K562 (cell line): Measurements from ENCODE around the gene SVBP. TPM values are rescaled to one million over a fixed set of nuclear protein-coding genes. Genes with fewer than 3 reads are reported as not detected.
A peak's percentile ranks its signal among the peaks of the same experiment; 100 is the strongest.

Experiments used
- ATAC-seq: fragments of 200-7000 bp; cut with Tn5 transposase; 3 replicates; pipeline ENCODE4 v1.9.1; 2020; ENCODE audit warnings: moderate library complexity
- BruUV-seq: library from RNA; stranded (reverse); fragments of 400-500 nt; replicated peaks from 2 replicates; lab custom pipeline; 2021; lab: Mats Ljungman, UMichigan
- CTCF ChIA-PET: fragments of 300-600 bp; formaldehyde crosslinking; extraction: SDS; loops from one replicate; lab custom pipeline; 2021; ENCODE audit warnings: low intra/inter-chr PET ratio; lab: Yijun Ruan, JAX
- POLR2A ChIA-PET: fragments of 300-600, 350-650 bp; sonication (Branson Sonifier 250); formaldehyde crosslinking; extraction: SDS; loops from one replicate; lab custom pipeline; 2021; ENCODE audit warnings: antibody characterized with exemption, inconsistent platforms; lab: Yijun Ruan, JAX
- DNase-seq, 4 experiments: peaks; one replicate each; pipeline versions ENCODE4 v3.0.0 to v3.0.0-alpha.2; 2011 to 2018; ENCODE audit warnings: low spot score in 3 of 4, mixed read lengths in 3 of 4; ENCODE audit errors: extremely low read depth in 1 of 4
- FAIRE-seq: peaks from 2 replicates; lab custom pipeline; 2011; peaks lifted over from hg19 to GRCh38; lab: Jason Lieb, UNC
- H2AFZ ChIP-seq: 2 replicates; pipeline ENCODE4 v1.6.0; 2011; ENCODE audit warnings: low read depth, low read length, control low read depth, inconsistent platforms
- H3K27ac ChIP-seq: fragments of 200-600 bp; 3 replicates; pipeline ENCODE4 v1.8.0; 2011; ENCODE audit warnings: low read depth, mild to moderate bottlenecking, control low read depth, inconsistent platforms, low read length, moderate library complexity, mixed read lengths; ENCODE audit errors: extremely low read depth
- H3K27me3 ChIP-seq, 2 experiments: fragments of 300-600 bp in 1 of 2; 2 replicates in 1 of 2; 3 replicates in 1 of 2; pipeline versions ENCODE4 v1.6.0 to v1.8.0; 2011; ENCODE audit warnings: inconsistent platforms in 2 of 2, low read length in 2 of 2, mild to moderate bottlenecking in 1 of 2, mixed read lengths in 1 of 2, moderate library complexity in 1 of 2; ENCODE audit not compliant: control insufficient read depth in 2 of 2, insufficient read depth in 2 of 2
- H3K36me3 ChIP-seq: fragments of 300-600 bp; 3 replicates; pipeline ENCODE4 v1.8.0; 2011; ENCODE audit warnings: mild to moderate bottlenecking, low read length, inconsistent platforms; ENCODE audit not compliant: control insufficient read depth, insufficient read depth
- H3K4me1 ChIP-seq, 2 experiments: fragments of 200-600 bp in 1 of 2; replicated peaks in 1 of 2; 2 replicates in 1 of 2; 3 replicates in 1 of 2; pipeline versions ENCODE4 v1.5.1 to v1.8.0; 2011; ENCODE audit warnings: inconsistent platforms in 2 of 2, low read length in 2 of 2, mild to moderate bottlenecking in 1 of 2, mixed read lengths in 1 of 2, moderate library complexity in 1 of 2; ENCODE audit not compliant: control insufficient read depth in 2 of 2, insufficient read depth in 2 of 2
- H3K4me2 ChIP-seq: 2 replicates; pipeline ENCODE4 v1.6.1; 2011; ENCODE audit warnings: low read length, control low read depth, inconsistent platforms, mixed read lengths; ENCODE audit not compliant: insufficient read depth
- H3K4me3 ChIP-seq: fragments of 200-600 bp; sonication (generic), shearing (Covaris generic); 2 replicates; pipeline ENCODE4 v1.5.1; 2016; ENCODE audit warnings: control low read depth, inconsistent platforms
- H3K79me2 ChIP-seq: fragments of 200-600 bp; 3 replicates; pipeline ENCODE4 v1.8.0; 2011; ENCODE audit warnings: low read length, inconsistent platforms; ENCODE audit not compliant: control insufficient read depth, insufficient read depth
- H3K9ac ChIP-seq, 2 experiments: 2 replicates each; pipeline versions ENCODE4 v1.6.0 to v1.6.1; 2011; ENCODE audit warnings: low read depth in 2 of 2, low read length in 2 of 2, control low read depth in 1 of 2, inconsistent platforms in 1 of 2, mild to moderate bottlenecking in 1 of 2, mixed read lengths in 1 of 2; ENCODE audit not compliant: insufficient read depth in 1 of 2
- H3K9me1 ChIP-seq: one replicate; pipeline ENCODE4 v1.6.0; 2011; ENCODE audit warnings: inconsistent platforms, mild to moderate bottlenecking, low read length, moderate library complexity; ENCODE audit not compliant: control insufficient read depth, insufficient read depth
- H3K9me3 ChIP-seq: replicated peaks from 2 replicates; pipeline ENCODE4 v1.5.1; 2011; ENCODE audit warnings: low read depth, low read length, inconsistent platforms; ENCODE audit not compliant: control insufficient read depth, insufficient read depth
- H4K20me1 ChIP-seq: replicated peaks from 2 replicates; pipeline ENCODE4 v1.6.1; 2011; ENCODE audit warnings: low read length, inconsistent platforms, mixed read lengths; ENCODE audit not compliant: control insufficient read depth, insufficient read depth
- ARID2 ChIP-seq: fragments of 450-650 bp; IDR thresholded peaks from 2 replicates; pipeline ENCODE4 v1.6.1; 2017; ENCODE audit warnings: antibody characterized with exemption, mild to moderate bottlenecking
- ASH1L ChIP-seq: fragments of 450-650 bp; IDR thresholded peaks from 2 replicates; pipeline ENCODE4 v1.6.1; 2018; ENCODE audit warnings: borderline replicate concordance, mild to moderate bottlenecking, low read depth; ENCODE audit not compliant: partially characterized antibody
- FIP1L1 ChIP-seq: fragments of 200-400 bp; formaldehyde crosslinking; IDR thresholded peaks from 2 replicates; pipeline ENCODE4 v1.6.1; 2018; ENCODE audit warnings: mild to moderate bottlenecking, low read depth, low read length; ENCODE audit not compliant: poor library complexity, severe bottlenecking
- FOXA3 ChIP-seq, 2 experiments: fragments of 450-650 bp in 1 of 2; sonication (generic) in 1 of 2; formaldehyde crosslinking; IDR thresholded peaks in 1 of 2; conservative IDR thresholded peaks in 1 of 2; 2 replicates each; pipeline versions ENCODE4 v1.4.0 to v1.8.0; 2020 to 2022; ENCODE audit warnings: mild to moderate bottlenecking in 2 of 2, missing genetic modification reagents in 1 of 2
- HOXB6 ChIP-seq: fragments of 250-450 bp; sonication (Bioruptor Pico); IDR thresholded peaks from 2 replicates; pipeline ENCODE4 v1.5.1; 2022; ENCODE audit warnings: mild to moderate bottlenecking, borderline replicate concordance
- MAFF ChIP-seq: IDR thresholded peaks from 2 replicates; pipeline ENCODE4 v1.6.1; 2012; ENCODE audit warnings: low read length, improper control_type of control experiment
- MAX ChIP-seq: sonication (generic); formaldehyde crosslinking; IDR thresholded peaks from 2 replicates; pipeline ENCODE4 v1.9.0; 2022; ENCODE audit warnings: mild to moderate bottlenecking, missing genetic modification reagents
- POLR2A ChIP-seq: fragments of 450-650 bp; conservative IDR thresholded peaks from 2 replicates; pipeline ENCODE4 v1.6.1; 2016
- POLR2G ChIP-seq: fragments of 200-400 bp; formaldehyde crosslinking; IDR thresholded peaks from 2 replicates; pipeline ENCODE4 v1.6.1; 2017; ENCODE audit warnings: low read depth, mild to moderate bottlenecking, antibody characterized with exemption, low read length, moderate library complexity
- POLR2H ChIP-seq: IDR thresholded peaks from 2 replicates; pipeline ENCODE4 v1.6.1; 2016; ENCODE audit warnings: missing genetic modification characterization, low read depth, mild to moderate bottlenecking, control low read depth, missing compliant biosample characterization, moderate library complexity
- PRMT5 ChIP-seq: sonication (generic); formaldehyde crosslinking; IDR thresholded peaks from 2 replicates; pipeline ENCODE4 v1.5.0; 2020; ENCODE audit warnings: missing genetic modification reagents
- RBM17 ChIP-seq: fragments of 200-400 bp; formaldehyde crosslinking; IDR thresholded peaks from 2 replicates; pipeline ENCODE4 v1.6.1; 2017; ENCODE audit warnings: low read depth, mild to moderate bottlenecking, low read length, borderline replicate concordance
- TAF9B ChIP-seq: fragments of 450-650 bp; IDR thresholded peaks from 2 replicates; pipeline ENCODE4 v1.6.1; 2018; ENCODE audit warnings: mild to moderate bottlenecking; ENCODE audit not compliant: partially characterized antibody
- THRAP3 ChIP-seq: fragments of 450-650 bp; IDR thresholded peaks from 2 replicates; pipeline ENCODE4 v1.6.1; 2016; ENCODE audit warnings: mild to moderate bottlenecking, inconsistent platforms, borderline replicate concordance
- WHSC1 ChIP-seq: IDR thresholded peaks from one replicate; pipeline ENCODE4 v1.6.1; 2012; ENCODE audit warnings: low read length, control low read depth, inconsistent platforms
- YBX1 ChIP-seq: fragments of 450-650 bp; IDR thresholded peaks from 2 replicates; pipeline ENCODE4 v1.7.1; 2016; ENCODE audit warnings: mild to moderate bottlenecking
- ZNF12 ChIP-seq: sonication (generic); formaldehyde crosslinking; IDR thresholded peaks from 2 replicates; pipeline ENCODE4 v1.4.0; 2020; ENCODE audit warnings: mild to moderate bottlenecking, missing genetic modification reagents
- ZNF444 ChIP-seq: fragments of 250-450 bp; sonication (Bioruptor Pico); IDR thresholded peaks from 2 replicates; pipeline ENCODE4 v1.4.0; 2020; ENCODE audit warnings: mild to moderate bottlenecking, moderate library complexity
- ZNF609 ChIP-seq: sonication (generic); formaldehyde crosslinking; IDR thresholded peaks from 2 replicates; pipeline ENCODE4 v1.8.1; 2023; ENCODE audit warnings: missing genetic modification reagents, mild to moderate bottlenecking, borderline replicate concordance
- ZNF79 ChIP-seq: fragments of 250-450 bp; sonication (Bioruptor Pico); IDR thresholded peaks from 2 replicates; pipeline ENCODE4 v1.4.0; 2020; ENCODE audit warnings: low read depth, mild to moderate bottlenecking, moderate library complexity
- WGBS: fragments of 100-300 bp; shearing (Covaris generic); methylation state at CpG from one replicate; pipeline ENCODE4 v1.1.6; 2016; ENCODE audit warnings: low coverage, mixed read lengths; ENCODE audit not compliant: insufficient coverage; ENCODE audit errors: missing lambda C conversion rate; 5-methylcytosine and 5-hydroxymethylcytosine counted together
- in situ Hi-C: fragments of 300-500 bp; cut with MboI; formaldehyde crosslinking; loops from 4 replicates; pipeline ENCODE4 v1.15.0; 2018; ENCODE audit warnings: inconsistent platforms, mixed read lengths
- intact Hi-C: fragments of 100-400 bp; cut with micrococcal nuclease; formaldehyde crosslinking; loops from 2 replicates; pipeline ENCODE4 v1.14.2; 2022
- polyA plus RNA-seq, 8 experiments: library from polyadenylated mRNA; depleted of rRNA in 4 of 8; stranded (reverse) in 5 of 8; unstranded in 3 of 8; fragments of >200 nt; fragmentation: Nextera tagmentation in 2 of 8; fragmentation: Illumina TruSeq in 1 of 8; extraction: Ambion mirVana in 2 of 8; extraction: Trizol in 1 of 8; gene quantifications; 2 replicates each; pipeline versions ENCODE4 v1.2.1 to v1.2.3, GENCODE V29; 2011 to 2014; ENCODE audit warnings: inconsistent platforms in 1 of 8, missing spikeins in 1 of 8
- total RNA-seq, 7 experiments: library from RNA; depleted of rRNA in 6 of 7; stranded (reverse); fragments of >200 nt in 6 of 7; fragmentation: Illumina TruSeq in 2 of 7; extraction: Trizol in 2 of 7; gene quantifications; 2 replicates each; pipeline versions ENCODE4 v1.2.1 to v1.2.3, GENCODE V29; 2011 to 2021; ENCODE audit warnings: low replicate concordance in 1 of 7

SVBP gene
- total and polyA plus RNA-seq, 9 of the 15 experiments (the other 6 are each of a cell fraction or from before 2014, with no cell fraction given) = 31.7 to 49.7 (median 40.0) TPM

GRCh38 chr1:42845193-42845592 lies 28.0 kb upstream of the SVBP start:
- BruUV-seq = no TSS peak
- ATAC-seq (no peak), DNase-seq (no peak), FAIRE-seq (no peak)
- in situ Hi-C loops (no loop called here), intact Hi-C loops (loop anchor here (5.0 kb wide), 1 partner anchor 78 kb away; the partner anchor contains the start of genes C1orf50 and P3H1)
- no peaks in the 10 kb centered on the region for H3K9me1 ChIP-seq
- H3K4me2 ChIP-seq = peak overlapping the region; percentile 96; the same call in 1 of the 2 replicates
- POLR2A ChIA-PET = interaction anchor here (0.5 to 6.4 kb wide), 3 partner anchors 12 to 317 kb away, joined by 4 to 94 read pairs (median 76); partner anchors contain the start of genes ERMAP and SVBP
- WGBS = 13% methylated on average over 1 of the region's 1 CpG
- H3K4me3 ChIP-seq = no peak overlapping the region; the same call in 1 of the 2 replicates
- H2AFZ ChIP-seq = no peak overlapping the region
- no peak overlapping the region for H3K27ac ChIP-seq
- no peaks in the 10 kb centered on the region for H4K20me1 ChIP-seq
- CTCF ChIA-PET = no interaction called here
- H3K79me2 ChIP-seq = peaks cover 34% of the 10 kb centered on the region
- H3K27me3 ChIP-seq = no peaks in the 10 kb centered on the region
- H3K9me3 ChIP-seq = no peaks in the 10 kb centered on the region
- no peak overlapping the region; a peak in 1 of 4 replicates for H3K9ac ChIP-seq
- peaks cover 55% of the 10 kb centered on the region for H3K36me3 ChIP-seq
- H3K4me1 ChIP-seq = peaks cover 14 to 32% of the 10 kb centered on the region in 2 experiments
- TF ChIP-seq ZNF444 (CRISPR knock-in tag) (no peak), YBX1 (no peak), RBM17 (no peak), ASH1L (no peak), TAF9B (peak; percentile 46), MAFF (no peak), WHSC1 (no peak), ZNF12 (CRISPR knock-in tag) (no peak), ZNF79 (CRISPR knock-in tag) (no peak), MAX (CRISPR knock-in tag) (no peak), ZNF609 (CRISPR knock-in tag) (no peak), FOXA3 (CRISPR knock-in tag; conservative IDR thresholded peaks at IDR 0.05 in 1 of 2, IDR thresholded peaks at IDR 0.05 in 1 of 2) (no peak), HOXB6 (CRISPR knock-in tag) (no peak), PRMT5 (no peak), POLR2A (peak; percentile 57; the same call in 1 of the 2 replicates), POLR2H (peak; percentile 29; the same call in 1 of the 2 replicates), POLR2G (no peak), THRAP3 (peak; percentile 88), ARID2 (peak; percentile 80; the same call in 1 of the 2 replicates), FIP1L1 (no peak)
